Measurements from ENCODE around the gene RPS23.

Gene RPS23

DNA sequence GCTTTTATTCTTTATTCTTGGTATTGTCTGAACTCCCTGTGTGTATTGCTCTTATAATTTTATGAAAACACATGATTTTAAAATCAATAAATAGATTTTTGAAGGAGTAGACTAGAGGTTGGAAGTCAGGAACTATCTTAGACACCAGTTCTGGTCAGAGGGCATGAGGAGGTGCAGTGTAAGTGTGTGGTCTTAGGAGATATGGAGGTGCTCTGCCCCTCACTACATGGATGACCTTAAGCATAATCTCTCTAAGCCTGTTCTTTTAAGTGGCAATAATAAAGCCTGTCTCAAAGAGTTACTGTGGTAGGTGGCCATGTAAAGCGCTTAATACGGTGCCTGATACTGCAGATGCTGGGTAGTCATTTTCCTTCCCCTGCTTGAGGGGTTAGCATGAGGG is 34.0 kb downstream of the RPS23 start:
- DNase-seq = no peak

GRCh38 chr5:82234885-82235284 is 43.3 kb downstream of the RPS23 start:
- peak; percentile 4 for DNase-seq

- DNase-seq = peak; percentile 3
Measured at GRCh38 chr5:82225525-82226172, 52.5 kb downstream of the RPS23 start.

Measured in NCI-H1436 treated with DMSO at 0.1 percent for 48 hours (cell line).